ENCODE data around the gene DEDD2.

The DEDD2 gene

DNA sequence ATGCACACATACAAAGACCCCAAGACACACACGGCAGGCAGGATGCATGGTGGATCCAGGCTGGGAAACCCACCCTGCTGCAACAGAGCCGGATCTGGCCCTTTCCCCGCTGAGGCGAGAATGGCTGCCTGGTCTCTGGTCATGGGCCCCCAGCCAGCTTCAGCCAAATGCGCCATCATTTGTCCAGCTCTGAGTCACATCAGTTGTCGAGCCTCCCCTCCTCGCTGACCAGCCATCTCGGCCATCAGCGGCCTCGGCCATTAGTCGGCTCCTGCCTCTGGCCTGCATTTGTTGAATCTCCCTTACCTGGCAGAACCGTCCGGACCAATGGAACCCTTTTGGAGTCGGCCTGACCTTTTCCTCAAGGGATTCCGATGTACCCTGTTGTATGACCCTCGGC is 46.8 kb downstream of the DEDD2 start:
- DNase-seq (ENCODE audit: low spot score), result no peak

DNA sequence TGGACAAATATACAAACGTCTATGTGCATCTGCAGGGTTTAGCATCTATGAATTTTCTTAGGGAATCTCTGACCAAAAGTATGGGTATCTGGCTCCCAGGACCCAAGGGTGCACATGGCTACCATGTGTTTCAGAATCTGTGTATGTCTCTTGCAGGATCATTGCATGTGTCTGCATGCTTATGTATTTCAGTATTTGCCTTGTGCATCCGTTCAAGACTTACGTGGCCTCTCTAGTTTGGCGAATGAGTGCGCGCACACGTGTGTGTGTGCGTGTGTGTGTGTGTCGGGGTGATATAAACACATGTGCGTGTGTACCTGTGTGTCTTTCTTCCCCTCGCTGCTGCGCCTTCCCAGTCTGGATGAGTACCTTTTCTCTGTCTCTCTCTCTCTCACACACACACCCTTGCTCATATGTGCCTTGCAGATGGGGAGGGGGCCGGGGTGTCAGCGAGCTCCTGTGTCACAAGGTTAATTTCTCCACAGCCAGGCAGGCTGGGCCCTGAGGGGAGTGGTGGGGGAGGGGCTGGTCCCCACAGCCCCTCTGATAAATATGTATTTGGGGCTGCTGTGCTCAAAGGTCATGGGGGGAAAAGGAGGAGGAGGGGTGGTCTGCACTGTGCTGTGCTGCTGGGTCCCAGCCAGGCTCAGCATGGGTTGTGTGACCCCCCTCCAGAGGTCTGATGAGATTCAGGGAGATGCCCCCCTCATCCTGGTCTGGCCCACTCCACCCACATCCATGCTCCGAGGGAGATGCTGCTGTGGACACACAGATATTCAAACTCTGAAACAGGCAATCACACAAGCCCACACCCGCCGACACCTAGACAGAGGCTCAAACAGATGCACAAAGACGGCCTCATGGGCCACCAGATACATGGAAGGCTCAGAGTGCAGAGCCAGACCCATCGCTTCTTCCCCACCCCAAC is 47.7 kb downstream of the DEDD2 start:
- DNase-seq (ENCODE audit: low spot score), result no peak

DNA sequence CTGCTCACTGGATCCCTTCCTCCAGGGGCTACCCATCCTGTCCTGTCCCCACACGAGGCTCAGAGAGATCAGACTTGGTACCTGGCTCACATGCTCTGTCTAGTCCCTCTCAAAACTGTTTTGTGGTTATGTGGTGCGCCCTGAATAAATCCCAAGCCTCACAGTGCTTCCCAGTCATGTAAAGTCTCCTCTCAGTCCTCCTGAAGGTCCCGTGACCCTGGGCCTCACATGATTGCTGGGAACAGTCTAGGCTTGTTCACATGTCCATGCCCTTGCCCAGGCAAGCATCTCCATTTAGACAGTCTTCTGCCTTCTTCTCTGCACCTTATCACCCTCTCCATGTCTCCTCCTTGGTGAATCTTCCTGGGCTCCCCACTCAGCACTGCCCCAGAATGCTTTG is 49.3 kb downstream of the DEDD2 start:
- DNase-seq (ENCODE audit: low spot score), result no peak

DNA sequence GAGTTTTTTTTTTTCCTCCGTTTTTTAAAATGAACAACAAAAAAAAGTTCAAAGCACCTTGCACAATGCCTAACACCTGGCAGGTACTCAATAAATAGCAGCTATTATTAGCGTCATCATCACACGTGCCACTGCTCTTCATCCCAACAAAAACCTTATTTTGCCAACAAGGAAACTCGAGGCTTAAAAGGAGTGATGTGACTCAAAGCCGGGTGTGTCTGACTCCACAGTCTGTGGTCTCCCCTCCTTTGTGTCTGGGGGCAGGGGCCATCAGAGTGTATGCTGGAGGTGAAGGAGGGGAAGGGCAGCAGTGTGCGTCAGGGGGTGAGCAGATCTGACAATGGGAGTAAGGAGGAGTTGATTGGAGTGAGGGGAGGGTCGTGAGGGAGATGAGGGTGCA is 51.2 kb downstream of the DEDD2 start:
- no peak for DNase-seq (ENCODE audit: low spot score)

DNA sequence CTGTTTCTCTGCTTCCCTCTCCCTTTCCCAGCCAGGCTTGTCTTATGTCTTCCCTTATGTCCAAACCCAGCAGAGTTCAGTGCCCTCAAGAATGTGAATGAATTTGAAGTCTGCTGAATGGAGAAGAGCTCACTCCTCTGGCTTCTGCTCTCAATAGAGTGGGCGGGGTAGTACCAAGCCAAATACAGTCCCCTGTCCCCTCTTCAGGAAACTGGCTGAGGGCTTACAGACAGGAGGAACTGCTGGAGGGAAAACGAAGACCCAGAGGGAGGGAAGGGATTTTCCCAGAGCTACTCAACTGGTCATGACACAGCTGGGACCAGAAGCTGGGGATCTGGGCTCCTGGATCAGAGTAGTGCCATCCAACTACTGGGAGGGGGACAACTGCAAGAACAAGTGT is 52.3 kb downstream of the DEDD2 start:
- DNase-seq (ENCODE audit: low spot score), result no peak

DNA sequence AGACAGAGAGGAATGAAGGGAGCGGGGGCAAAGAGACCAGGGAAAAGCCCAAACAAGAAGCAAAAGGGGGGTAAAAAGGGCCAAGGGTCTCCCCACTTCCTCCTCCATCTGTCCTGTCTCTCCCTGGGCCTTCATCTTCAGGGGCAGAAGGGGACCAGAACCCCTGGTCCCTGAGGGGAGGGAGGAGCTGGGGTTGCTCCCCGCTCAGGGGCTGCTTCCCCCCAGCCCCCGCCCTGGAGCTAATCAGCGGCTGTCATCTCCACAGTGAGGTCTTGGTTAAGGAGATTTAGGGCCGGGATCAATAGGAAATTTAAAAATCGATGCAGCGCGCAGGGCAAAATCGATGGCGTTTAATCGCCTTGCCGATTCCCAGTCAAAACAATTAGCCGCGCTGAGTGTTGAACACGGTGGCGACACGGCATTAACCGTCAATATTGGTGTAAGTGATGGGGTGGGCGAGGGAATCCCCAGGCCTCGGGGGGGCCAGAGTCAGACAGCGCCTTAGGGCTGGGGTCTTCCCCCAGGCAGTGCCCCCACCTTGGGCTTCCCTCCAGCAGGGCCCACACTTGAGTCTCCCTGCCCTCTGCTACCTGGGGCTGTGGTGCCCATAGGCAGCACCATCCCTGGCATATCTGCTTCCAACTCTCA is 55.7 kb downstream of the DEDD2 start:
- DNase-seq (ENCODE audit: low spot score), result no peak

DNA sequence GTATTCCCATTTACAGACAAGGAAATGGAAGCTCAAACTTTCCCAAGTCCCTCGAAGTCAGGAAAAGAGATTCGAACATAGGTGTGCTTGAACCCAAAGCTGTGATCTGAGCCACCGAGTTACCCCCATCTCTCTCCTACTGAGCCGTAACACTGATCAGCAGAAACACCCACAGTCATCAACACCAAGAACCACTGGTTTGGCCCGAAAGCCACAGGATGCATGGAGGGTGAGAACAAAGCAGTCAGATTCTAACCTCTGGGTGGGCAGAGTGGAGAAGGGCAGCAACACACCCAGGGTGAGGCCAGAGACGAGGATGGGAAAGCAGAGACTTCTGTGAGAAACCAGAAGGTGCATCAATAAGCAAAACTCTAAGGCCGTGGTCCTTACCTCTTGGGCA is 57.5 kb downstream of the DEDD2 start:
- DNase-seq (ENCODE audit: low spot score), result no peak

DNA sequence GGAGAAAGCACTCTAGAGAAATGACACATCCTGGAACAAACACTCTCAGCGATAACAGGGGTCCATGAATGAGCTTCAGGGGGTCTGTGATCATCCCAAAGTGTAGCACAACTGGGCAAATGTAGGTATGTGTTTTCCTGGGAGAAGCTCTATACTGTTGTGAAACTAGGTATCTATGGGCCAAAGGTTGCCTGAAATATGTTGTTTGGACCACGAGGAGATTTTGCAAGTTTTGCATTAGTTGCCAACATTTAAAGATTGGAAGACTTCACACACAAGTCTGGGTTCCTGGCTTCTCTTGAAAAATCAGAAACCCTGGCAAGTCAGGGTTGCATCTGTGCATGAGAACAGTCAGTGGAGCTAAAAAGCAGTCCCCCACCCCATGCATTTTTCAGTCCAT is 58.6 kb downstream of the DEDD2 start:
- no peak for DNase-seq (ENCODE audit: low spot score)

DNA sequence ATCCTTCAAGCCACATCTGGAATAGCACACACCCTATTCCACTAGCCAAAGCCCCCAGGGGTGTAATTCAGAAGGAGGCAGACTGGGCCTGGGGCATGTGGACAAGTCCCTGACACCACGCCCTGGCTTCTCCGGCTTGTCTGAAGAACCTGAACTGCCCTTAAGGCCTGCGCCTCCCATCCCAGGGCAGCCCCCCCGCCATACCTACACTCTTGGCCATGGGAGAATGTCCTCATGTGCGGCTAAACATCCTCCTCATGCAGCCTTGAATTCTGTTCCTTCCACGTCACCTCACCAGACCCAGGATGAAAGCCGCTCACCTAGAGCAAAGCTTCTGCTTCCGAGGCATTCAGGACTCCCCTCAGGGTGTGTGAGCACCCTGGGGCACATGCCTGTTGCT is 60.9 kb downstream of the DEDD2 start:
- DNase-seq (ENCODE audit: low spot score), result no peak

DNA sequence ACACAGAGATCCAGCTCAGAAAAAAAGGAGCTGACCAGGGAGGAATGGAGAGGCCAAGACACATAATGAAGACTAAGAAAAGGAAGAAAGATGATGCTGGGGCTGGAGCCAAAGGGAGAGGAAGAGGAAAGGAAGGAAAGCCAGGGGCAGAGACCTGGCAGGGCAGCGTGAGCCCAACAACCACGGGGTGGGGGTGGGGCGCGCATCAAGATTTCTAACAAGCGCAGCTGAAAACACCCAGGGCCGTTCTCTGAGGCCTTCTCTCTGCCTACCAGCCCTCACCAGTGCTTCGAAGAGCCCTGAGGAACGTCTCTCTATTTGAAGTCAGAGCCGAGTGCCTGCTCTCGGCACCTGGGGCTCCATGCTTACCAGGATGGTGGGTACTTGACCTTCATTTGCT is 61.7 kb downstream of the DEDD2 start:
- no peak for DNase-seq (ENCODE audit: low spot score)

DNA sequence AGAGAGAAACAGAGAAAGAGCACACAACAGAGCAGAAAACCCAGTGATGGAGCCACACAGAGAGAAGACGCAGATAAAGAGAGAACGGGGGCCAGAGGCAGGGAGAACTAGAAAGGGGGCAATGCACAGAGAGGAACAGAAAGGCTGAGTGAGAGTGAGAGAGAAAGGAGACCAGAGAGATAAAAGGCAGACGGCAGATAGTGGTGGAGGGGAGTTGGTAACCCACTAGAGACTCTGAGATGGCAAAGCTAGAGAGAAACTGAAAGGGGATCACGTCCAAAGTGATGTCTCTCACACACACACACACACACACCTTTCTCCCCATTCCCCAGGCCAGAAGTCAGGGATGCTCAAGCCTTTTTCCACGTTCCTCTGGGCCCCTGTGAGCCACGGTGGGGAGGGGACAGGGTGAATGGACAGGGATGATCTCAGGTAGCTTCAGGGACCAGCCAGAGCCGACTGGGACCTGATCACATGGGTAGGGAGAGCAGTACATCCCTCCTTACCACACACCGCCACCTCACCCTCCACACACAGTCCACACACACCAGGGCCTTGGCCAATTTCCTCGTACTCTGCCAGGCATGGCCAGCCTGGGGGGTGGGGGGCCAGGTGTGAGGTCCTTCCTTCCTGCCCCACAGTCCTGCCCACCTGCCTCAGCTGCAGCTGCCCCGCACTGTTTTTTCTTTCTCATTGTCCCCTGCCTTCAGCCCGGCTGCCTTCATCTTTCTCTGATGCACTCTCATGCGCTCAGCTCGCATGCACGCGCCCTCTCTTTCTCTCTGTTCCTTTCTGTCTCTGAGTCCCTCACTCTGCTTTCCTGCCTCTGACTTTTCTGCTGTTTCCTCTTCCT is 62.8 kb downstream of the DEDD2 start:
- DNase-seq (ENCODE audit: low spot score), result no peak

DNA sequence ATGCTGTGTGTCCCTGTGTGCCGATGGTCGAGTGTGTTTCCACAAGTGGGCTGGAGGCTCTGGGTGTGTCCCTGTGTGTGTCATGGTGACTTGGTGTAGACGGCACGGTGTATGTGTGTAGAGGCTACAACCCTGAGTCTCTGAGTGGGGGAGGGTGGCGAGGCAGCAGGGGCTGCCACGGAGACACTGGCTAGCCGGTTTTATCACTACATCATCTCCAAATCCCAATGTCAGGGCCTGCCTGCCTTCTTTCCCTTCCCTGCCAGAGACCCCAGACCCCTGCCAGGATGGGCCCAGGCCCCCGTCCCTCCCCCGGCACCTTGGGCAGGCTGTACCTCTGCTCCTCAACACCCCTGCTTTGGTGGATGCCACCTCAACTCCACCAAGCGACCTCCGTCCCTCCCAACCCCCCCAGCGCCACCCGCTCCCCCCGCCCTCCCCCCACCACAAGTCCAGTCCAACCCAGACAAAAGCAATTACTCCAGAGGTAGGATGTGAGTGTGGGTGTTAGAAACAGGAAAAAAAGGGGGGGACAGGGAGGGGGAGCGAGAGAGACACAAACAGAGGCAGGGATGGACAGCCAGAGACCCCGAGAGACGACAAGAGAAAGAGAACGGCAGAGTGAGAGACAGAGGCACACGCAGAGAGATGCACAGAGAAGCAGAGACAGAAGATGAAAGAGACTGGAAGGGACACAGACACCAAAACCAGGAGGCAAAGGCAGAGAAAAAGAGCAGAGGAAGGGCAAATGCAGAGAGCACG is 63.6 kb downstream of the DEDD2 start:
- no peak for DNase-seq (ENCODE audit: low spot score)

DNA sequence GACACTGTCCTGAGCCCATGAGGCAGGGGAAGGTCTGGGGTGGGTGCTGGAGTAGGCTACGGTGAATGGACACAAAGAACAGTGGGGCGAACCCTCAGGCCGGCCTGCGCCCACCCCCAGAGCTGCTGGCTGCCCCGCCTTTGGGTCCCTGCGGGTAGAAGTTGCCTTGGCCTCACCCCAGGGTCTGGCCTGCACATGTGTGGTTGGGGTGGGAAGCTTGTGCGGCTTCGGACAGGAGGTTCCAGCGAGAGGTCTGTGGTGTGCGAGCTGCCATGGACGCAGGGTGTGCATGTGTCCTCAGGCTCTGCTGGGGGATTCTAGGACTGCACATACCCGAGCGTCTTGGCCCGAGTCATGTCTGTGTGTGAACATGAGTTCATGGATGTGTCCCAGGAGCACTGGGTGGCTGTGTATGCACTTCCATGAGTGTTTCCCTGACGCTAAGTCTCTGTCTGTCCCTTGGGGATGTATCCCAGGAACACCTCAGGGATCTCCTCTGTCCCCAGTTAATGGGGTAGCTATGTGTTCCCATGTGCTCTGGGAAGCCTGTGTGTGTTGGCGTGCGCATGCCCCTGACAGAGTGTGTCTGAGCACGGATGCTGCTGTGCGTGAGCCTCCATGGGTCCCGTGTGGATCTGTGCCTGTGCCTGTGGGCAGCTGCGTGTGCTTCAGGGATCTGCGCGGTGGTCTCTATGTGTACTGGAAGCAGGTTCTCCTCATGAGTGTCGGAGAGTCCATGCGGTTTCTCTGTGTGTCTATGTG is 64.4 kb downstream of the DEDD2 start:
- no peak for DNase-seq (ENCODE audit: low spot score)

DNA sequence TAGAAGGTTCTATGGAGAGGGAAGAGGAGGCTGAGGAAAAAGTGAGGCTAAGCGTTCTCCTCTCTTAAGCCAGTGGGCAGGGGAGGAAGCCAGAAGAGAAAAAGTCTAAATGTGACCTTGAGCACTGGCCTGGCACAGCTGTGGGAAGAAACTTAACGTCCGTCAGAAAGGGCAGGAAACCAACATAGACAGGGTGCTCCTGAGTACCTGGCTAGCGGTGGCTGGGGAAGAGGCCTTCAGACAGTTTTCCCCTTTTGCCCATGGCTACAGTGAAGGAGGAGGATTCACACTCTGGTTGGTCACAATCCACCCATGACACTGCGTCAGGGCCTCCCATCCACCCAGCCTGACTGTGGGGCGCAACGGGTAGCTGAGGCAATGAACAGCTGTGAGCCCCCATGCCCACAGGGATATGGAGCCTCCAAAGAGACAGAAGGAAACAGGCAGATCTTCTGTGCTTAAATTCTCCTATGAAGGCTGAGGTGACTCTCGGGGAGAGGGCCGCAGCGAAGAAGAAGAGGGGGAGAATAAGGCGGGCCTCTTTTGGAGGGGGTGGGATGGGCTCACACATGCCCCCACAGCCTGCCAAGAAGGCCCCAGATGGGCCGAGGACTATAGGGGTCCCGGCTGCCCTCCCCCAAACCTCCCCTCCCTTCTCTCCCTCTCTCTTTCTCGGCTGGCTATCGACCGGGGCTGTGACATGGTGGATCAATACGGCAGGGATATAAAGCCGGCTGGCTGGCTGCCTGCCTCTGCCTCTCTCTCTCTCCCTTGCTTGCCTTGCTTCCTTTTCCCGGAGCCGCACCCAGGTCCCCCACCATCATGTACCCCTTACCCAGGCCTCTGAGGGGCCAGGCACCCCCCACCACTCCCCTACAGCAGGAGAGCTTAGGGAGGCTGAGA is 65.4 kb downstream of the DEDD2 start:
- DNase-seq (ENCODE audit: low spot score), result no peak

DNA sequence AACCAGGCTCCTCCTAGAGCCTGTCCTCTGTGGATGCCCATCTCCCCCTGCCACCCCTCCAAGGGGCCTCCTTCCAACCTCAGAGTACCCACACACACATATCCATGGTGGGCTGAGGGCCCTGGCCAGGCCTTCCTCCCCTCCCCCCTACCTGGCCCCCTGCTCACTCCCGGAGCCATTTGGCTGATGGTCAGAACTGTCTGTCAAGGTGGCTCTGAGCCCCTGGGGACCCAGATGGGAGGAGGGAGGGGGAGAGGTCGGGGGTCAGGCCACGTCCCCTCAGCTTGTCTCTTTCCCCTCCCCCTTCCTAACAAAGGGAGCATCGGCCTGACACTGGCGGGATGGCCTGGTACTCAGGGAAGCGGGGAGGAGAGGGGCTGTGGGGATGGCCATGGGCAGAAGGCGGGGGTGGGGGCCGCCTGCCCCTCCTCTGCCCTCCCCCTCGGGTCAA is 66.5 kb downstream of the DEDD2 start:
- DNase-seq (ENCODE audit: low spot score), result no peak

DNA sequence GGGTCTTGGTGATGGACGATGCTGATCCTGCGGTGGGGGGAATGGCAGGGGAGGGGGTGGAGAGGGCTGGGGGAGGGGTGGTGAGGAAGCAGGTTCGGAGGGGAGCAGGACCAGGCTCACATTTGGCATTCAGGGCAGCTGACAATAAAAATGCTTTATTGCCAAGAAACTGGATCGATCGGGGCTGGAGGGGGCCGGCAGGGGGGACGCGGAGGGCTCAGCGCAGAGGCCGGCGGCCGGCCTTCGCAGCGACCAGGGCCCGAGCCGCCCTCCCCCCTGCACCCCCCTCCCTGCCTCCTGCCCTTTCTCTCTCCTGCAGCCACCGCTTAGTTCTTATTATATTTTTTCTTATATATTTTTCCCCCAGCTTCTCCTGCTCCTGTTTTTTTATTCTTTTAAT is 67.1 kb downstream of the DEDD2 start:
- no peak for DNase-seq (ENCODE audit: low spot score)

DNA sequence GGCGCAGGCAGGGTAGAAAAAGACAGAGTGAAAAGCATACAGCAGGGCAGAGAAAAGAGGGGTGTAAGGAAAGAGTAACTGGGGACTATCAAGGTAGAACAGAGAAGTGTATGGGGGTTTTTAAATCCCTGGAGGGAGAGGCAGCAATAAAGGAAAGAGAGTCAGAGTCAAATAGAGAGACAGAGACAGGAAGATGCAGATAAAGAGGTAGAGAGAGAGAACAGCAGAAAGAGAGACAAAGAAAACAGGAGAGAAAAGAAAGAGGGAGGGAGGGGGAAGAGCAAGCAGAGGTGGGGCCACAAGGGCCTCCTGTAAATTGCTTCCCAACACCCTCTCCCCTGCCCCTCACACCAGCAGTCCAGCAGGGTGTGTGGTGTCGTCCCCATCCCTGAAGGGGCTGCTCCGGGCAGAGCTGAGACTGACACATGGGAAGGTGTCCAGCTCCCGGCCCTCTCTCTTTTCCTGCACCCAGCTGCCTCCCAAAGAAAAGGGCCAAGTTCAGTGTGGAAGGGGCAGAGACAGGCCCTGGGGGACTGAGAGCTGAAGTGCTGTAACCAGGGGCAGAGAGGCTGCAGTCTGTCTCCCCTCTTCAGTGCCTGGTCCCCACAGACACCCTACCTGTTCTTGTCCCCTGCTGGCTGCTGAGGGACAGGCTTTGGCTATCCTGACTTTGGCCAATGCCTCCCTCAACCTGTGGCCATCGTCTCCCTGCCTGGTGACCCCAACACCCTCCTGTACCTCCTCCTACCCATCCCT is 67.9 kb downstream of the DEDD2 start:
- DNase-seq (ENCODE audit: low spot score), result no peak

Measured in AG20443 (cell line).